Naive thymus-derived CD4-positive, alpha-beta T cell (primary cell): ENCODE measurements around the gene KRTAP12-3. TPM values are rescaled to one million over a fixed set of nuclear protein-coding genes. Genes with fewer than 3 reads are reported as not detected.

Experiments
- ATAC-seq: fragments of 150-1000 bp; cut with Tn5 transposase; 2 replicates; pipeline ENCODE4 v1.10.0; 2021; ENCODE audit warnings: mild to moderate bottlenecking, moderate library complexity
- CTCF ChIA-PET: fragments of 350-600 bp; sonication (Branson Sonifier 250); formaldehyde crosslinking; loops from one replicate; lab custom pipeline; 2021; ENCODE audit warnings: antibody characterized with exemption; lab: Charles Lee
- POLR2A ChIA-PET: fragments of 350-600 bp; sonication (Branson Sonifier 250); formaldehyde crosslinking; loops from one replicate; lab custom pipeline; 2021; ENCODE audit warnings: antibody characterized with exemption, inconsistent platforms; lab: Charles Lee
- DNase-seq, 9 donors: peaks; one replicate each; pipeline versions ENCODE4 v3.0.0 to v3.0.0-alpha.2; 2020 to 2022; ENCODE audit warnings: mixed read lengths in 1 of 9
- H3K27ac ChIP-seq: one replicate; pipeline ENCODE4 v1.7.0; 2013; ENCODE audit warnings: mild to moderate bottlenecking, low read depth, low read length, moderate library complexity
- H3K27me3 ChIP-seq, 2 donors: one replicate each; pipeline ENCODE4 v1.7.0; 2013; ENCODE audit warnings: low read length in 2 of 2, mild to moderate bottlenecking in 2 of 2, moderate library complexity in 2 of 2; ENCODE audit not compliant: control insufficient read depth in 2 of 2, insufficient read depth in 2 of 2
- H3K36me3 ChIP-seq, 3 experiments: 1 replicate in 2 of 3; 2 replicates in 1 of 3; pipeline ENCODE4 v1.7.0; 2013; ENCODE audit warnings: low read length in 3 of 3, mild to moderate bottlenecking in 3 of 3, moderate library complexity in 1 of 3; ENCODE audit not compliant: insufficient read depth in 3 of 3, control insufficient read depth in 2 of 3
- H3K4me1 ChIP-seq, 2 donors: one replicate each; pipeline ENCODE4 v1.7.0; 2013; ENCODE audit warnings: low read length in 2 of 2, mild to moderate bottlenecking in 2 of 2, moderate library complexity in 1 of 2; ENCODE audit not compliant: control insufficient read depth in 2 of 2, insufficient read depth in 2 of 2
- H3K4me3 ChIP-seq: 2 replicates; pipeline ENCODE4 v1.7.0; 2013; ENCODE audit warnings: mild to moderate bottlenecking, low read length
- H3K9me3 ChIP-seq, 3 experiments: 1 replicate in 2 of 3; 2 replicates in 1 of 3; pipeline ENCODE4 v1.7.0; 2013; ENCODE audit warnings: low read length in 3 of 3; ENCODE audit not compliant: control insufficient read depth in 2 of 3
- H3K27ac Mint-ChIP-seq, 9 donors: one replicate each; pipeline ENCODE4 v1.8.0; 2020 to 2022; ENCODE audit warnings: mixed read lengths in 9 of 9, mild to moderate bottlenecking in 8 of 9, moderate library complexity in 5 of 9, inconsistent platforms in 2 of 9
- H3K27me3 Mint-ChIP-seq, 5 donors: one replicate each; pipeline ENCODE4 v1.8.0; 2021 to 2022; ENCODE audit warnings: mixed read lengths in 5 of 5, mild to moderate bottlenecking in 1 of 5
- H3K36me3 Mint-ChIP-seq, 5 donors: one replicate each; pipeline ENCODE4 v1.8.0; 2020 to 2022; ENCODE audit warnings: mixed read lengths in 5 of 5, mild to moderate bottlenecking in 3 of 5, inconsistent platforms in 1 of 5
- H3K4me1 Mint-ChIP-seq, 7 donors: one replicate each; pipeline ENCODE4 v1.8.0; 2020 to 2022; ENCODE audit warnings: mixed read lengths in 7 of 7, mild to moderate bottlenecking in 3 of 7, inconsistent platforms in 1 of 7
- H3K4me3 Mint-ChIP-seq, 10 donors: one replicate each; pipeline ENCODE4 v1.8.0; 2020 to 2022; ENCODE audit warnings: mild to moderate bottlenecking in 10 of 10, mixed read lengths in 10 of 10, moderate library complexity in 6 of 10, inconsistent platforms in 2 of 10
- H3K9me3 Mint-ChIP-seq, 11 donors: one replicate each; pipeline ENCODE4 v1.8.0; 2020 to 2022; ENCODE audit warnings: mixed read lengths in 11 of 11, mild to moderate bottlenecking in 4 of 11, inconsistent platforms in 1 of 11, moderate library complexity in 1 of 11
- intact Hi-C, 2 donors: fragments of 100-400 bp; cut with micrococcal nuclease; formaldehyde crosslinking; loops; one replicate each; pipeline ENCODE4 v1.15.1; 2023
- polyA plus RNA-seq, 2 donors: library from polyadenylated mRNA; unstranded; fragments of 300-500 nt; fragmentation: Illumina TruSeq; gene quantifications; one replicate each; pipeline ENCODE4 v1.2.3, GENCODE V29; 2021
- total RNA-seq, 6 experiments: library from RNA in 5 of 6; stranded (reverse) in 5 of 6; gene quantifications; 1 replicate in 5 of 6; 2 replicates in 1 of 6; pipeline ENCODE4 v1.2.3 and lab custom pipeline; 2021 to 2026

The KRTAP12-3 gene
- total and polyA plus RNA-seq, 7 experiments from 2014 or later: 1.1 TPM; not detected in 6

GRCh38 chr21:44612669-44613229 lies 45.0 kb upstream of the KRTAP12-3 start:
- peaks cover 8 to 14% (median 9%) of the 10 kb centered on the region in 5 donors for H3K36me3 Mint-ChIP-seq
- H3K4me1 Mint-ChIP-seq: peaks cover 5 to 40% (median 28%) of the 10 kb centered on the region in 7 donors
- no peak overlapping the region for H3K27ac ChIP-seq
- peak overlapping the region in 1 of 10 donors; percentile 41 for H3K4me3 Mint-ChIP-seq
- peaks cover 13 to 22% of the 10 kb centered on the region in 2 donors for H3K4me1 ChIP-seq
- no peaks in the 10 kb centered on the region for H3K27me3 ChIP-seq
- no peak overlapping the region for H3K4me3 ChIP-seq
- peaks cover 0 to 5% (median 0%) of the 10 kb centered on the region in 5 donors for H3K27me3 Mint-ChIP-seq
- peaks cover 0 to 19% (median 0%) of the 10 kb centered on the region in 3 experiments for H3K9me3 ChIP-seq
- no peaks in the 10 kb centered on the region for H3K36me3 ChIP-seq
- CTCF ChIA-PET: no interaction called here
- H3K27ac Mint-ChIP-seq: peak overlapping the region in 1 of 9 donors; percentile 47
- DNase-seq (no peak), ATAC-seq (no peak)
- intact Hi-C loops: no loop called here
- peaks cover 8 to 31% (median 18%) of the 10 kb centered on the region in 11 donors for H3K9me3 Mint-ChIP-seq
- POLR2A ChIA-PET: no interaction called here

DNA sequence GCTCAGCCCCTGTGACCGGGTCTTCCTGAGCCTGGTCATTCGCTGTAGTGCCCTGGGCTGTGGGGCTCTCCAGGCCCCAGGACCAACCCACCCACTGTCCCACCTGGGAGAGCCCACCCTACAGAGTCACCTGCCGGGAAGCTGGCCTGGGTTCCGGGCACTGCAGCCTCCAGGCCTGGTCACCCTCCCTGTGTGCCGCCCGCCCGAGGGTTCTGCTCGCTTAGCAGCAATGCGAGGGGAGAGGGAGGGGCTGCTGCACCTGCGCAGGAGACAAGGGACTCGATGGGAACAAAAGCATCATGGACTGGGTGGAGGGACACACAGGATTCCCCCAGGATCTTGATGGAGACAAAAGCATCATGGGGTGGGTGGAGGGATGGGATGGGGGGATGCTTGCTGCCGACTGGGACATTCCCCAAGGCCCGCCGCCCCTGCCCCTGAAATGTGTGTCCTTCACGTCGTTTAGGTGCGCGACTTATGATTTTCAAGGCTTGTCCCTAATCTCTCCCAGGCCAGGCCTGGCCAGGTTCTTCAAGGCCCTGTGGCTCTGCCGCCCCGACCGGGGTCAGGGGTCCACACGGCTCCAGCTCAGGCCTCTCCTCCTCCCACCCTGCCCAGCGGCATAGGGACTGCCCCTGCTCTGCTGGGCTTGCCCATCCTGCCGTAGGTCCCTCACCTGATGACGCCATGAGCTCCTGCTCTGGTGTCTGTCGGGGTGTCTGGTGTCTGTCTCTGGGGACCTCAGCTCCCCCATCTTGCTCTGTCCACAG lies 44.2 kb upstream of the KRTAP12-3 start:
- Histone ChIP-seq H3K4me3 (no peak overlapping the region), H3K36me3 (no peaks in the 10 kb centered on the region), H3K27me3 (no peaks in the 10 kb centered on the region), H3K27ac (no peak overlapping the region), H3K9me3 (peaks cover 0 to 19% (median 0%) of the 10 kb centered on the region in 3 experiments), H3K4me1 (peaks cover 22 to 30% of the 10 kb centered on the region in 2 donors)
- no peak overlapping the region for H3K4me3 Mint-ChIP-seq
- DNase-seq (no peak), ATAC-seq (no peak)
- peaks cover 8 to 31% (median 19%) of the 10 kb centered on the region in 11 donors for H3K9me3 Mint-ChIP-seq
- H3K27ac Mint-ChIP-seq: peak overlapping the region in 1 of 9 donors; percentile 67
- H3K36me3 Mint-ChIP-seq: peaks cover 8 to 15% (median 12%) of the 10 kb centered on the region in 5 donors
- H3K4me1 Mint-ChIP-seq: peaks cover 11 to 48% (median 36%) of the 10 kb centered on the region in 7 donors
- intact Hi-C loops: no loop called here
- POLR2A ChIA-PET: no interaction called here
- CTCF ChIA-PET: no interaction called here
- peaks cover 0 to 4% (median 0%) of the 10 kb centered on the region in 5 donors for H3K27me3 Mint-ChIP-seq

GRCh38 chr21:44614161-44614631 lies 43.5 kb upstream of the KRTAP12-3 start:
- H3K27me3 Mint-ChIP-seq: peaks cover 0 to 4% (median 0%) of the 10 kb centered on the region in 5 donors
- POLR2A ChIA-PET: interaction anchor here (1.1 kb wide), 1 partner anchor 96 kb away, joined by 5 read pairs; no protein-coding TSS in a partner anchor
- H3K27ac Mint-ChIP-seq: peak overlapping the region in 7 of 9 donors; percentile 48 to 81 (median 58)
- CTCF ChIA-PET: no interaction called here
- H3K36me3 Mint-ChIP-seq: peaks cover 3 to 22% (median 11%) of the 10 kb centered on the region in 5 donors
- Histone ChIP-seq H3K27ac (no peak overlapping the region), H3K4me3 (no peak overlapping the region), H3K36me3 (no peaks in the 10 kb centered on the region), H3K9me3 (peaks cover 0 to 18% (median 0%) of the 10 kb centered on the region in 3 experiments), H3K27me3 (no peaks in the 10 kb centered on the region), H3K4me1 (peaks cover 28 to 36% of the 10 kb centered on the region in 2 donors)
- H3K4me1 Mint-ChIP-seq: peaks cover 17 to 54% (median 42%) of the 10 kb centered on the region in 7 donors
- peaks cover 7 to 31% (median 22%) of the 10 kb centered on the region in 11 donors for H3K9me3 Mint-ChIP-seq
- DNase-seq (no peak), ATAC-seq (no peak)
- intact Hi-C loops: no loop called here
- H3K4me3 Mint-ChIP-seq: peak overlapping the region in 1 of 10 donors; percentile 27

- POLR2A ChIA-PET: interaction anchor here (1.1 kb wide), 1 partner anchor 97 kb away, joined by 5 read pairs; no protein-coding TSS in a partner anchor
- CTCF ChIA-PET: interaction anchor here (0.6 to 0.8 kb wide), 3 partner anchors 11 to 178 kb away, joined by 3 read pairs; no protein-coding TSS in a partner anchor
- Mint-ChIP-seq H3K9me3 (peaks cover 5 to 31% (median 21%) of the 10 kb centered on the region in 11 donors), H3K4me1 (peaks cover 20 to 62% (median 50%) of the 10 kb centered on the region in 7 donors), H3K27me3 (no peaks in the 10 kb centered on the region), H3K27ac (peak overlapping the region in 2 of 9 donors; percentile 48 to 54), H3K4me3 (peak overlapping the region in 2 of 10 donors; percentile 16 to 27), H3K36me3 (peaks cover 4 to 28% (median 12%) of the 10 kb centered on the region in 5 donors)
- intact Hi-C loops: loop anchor here in 1 of 2 donors (5.0 kb wide), 2 partner anchors 33 to 97 kb away; partner anchors contain the start of genes KRTAP10-5 and TSPEAR
- Histone ChIP-seq H3K9me3 (peaks cover 0 to 11% (median 3%) of the 10 kb centered on the region in 3 experiments), H3K27ac (no peak overlapping the region), H3K4me3 (no peak overlapping the region), H3K36me3 (no peaks in the 10 kb centered on the region), H3K27me3 (no peaks in the 10 kb centered on the region), H3K4me1 (peaks cover 36 to 44% of the 10 kb centered on the region in 2 donors)
- no peak for DNase-seq
- ATAC-seq: no peak
These were observed 42.8 kb upstream of the KRTAP12-3 start for GRCh38 chr21:44614961-44615391.

- peaks cover 5 to 31% (median 23%) of the 10 kb centered on the region in 11 donors for H3K9me3 Mint-ChIP-seq
- DNase-seq: no peak
- ATAC-seq: no peak
- peaks cover 20 to 66% (median 55%) of the 10 kb centered on the region in 7 donors for H3K4me1 Mint-ChIP-seq
- Histone ChIP-seq H3K36me3 (no peaks in the 10 kb centered on the region), H3K9me3 (peaks cover 0 to 7% (median 5%) of the 10 kb centered on the region in 3 experiments), H3K4me1 (peaks cover 37 to 45% of the 10 kb centered on the region in 2 donors), H3K27me3 (no peaks in the 10 kb centered on the region), H3K4me3 (no peak overlapping the region), H3K27ac (no peak overlapping the region)
- H3K27ac Mint-ChIP-seq: peak overlapping the region in 4 of 9 donors; percentile 54 to 93 (median 72)
- intact Hi-C loops: loop anchor here in 1 of 2 donors (5.0 kb wide), 2 partner anchors 33 to 97 kb away; partner anchors contain the start of genes KRTAP10-5 and TSPEAR
- ChIA-PET POLR2A (interaction anchor here (1.1 kb wide), 1 partner anchor 98 kb away, joined by 5 read pairs; no protein-coding TSS in a partner anchor), CTCF (interaction anchor here (0.6 to 0.8 kb wide), 3 partner anchors 11 to 178 kb away, joined by 3 read pairs; no protein-coding TSS in a partner anchor)
- H3K4me3 Mint-ChIP-seq: peak overlapping the region in 3 of 10 donors; percentile 27 to 69 (median 35)
- H3K27me3 Mint-ChIP-seq: no peaks in the 10 kb centered on the region
- H3K36me3 Mint-ChIP-seq: peaks cover 7 to 31% (median 16%) of the 10 kb centered on the region in 5 donors
These were observed 42.3 kb upstream of the KRTAP12-3 start for GRCh38 chr21:44615466-44615865.
